HCT116 (cell line): Measurements from ENCODE around the gene ERBB4. TPM values are rescaled to one million over a fixed set of nuclear protein-coding genes. Genes with fewer than 3 reads are reported as not detected.

ENCODE experiments used
- ATAC-seq: fragments of 200-7000 bp; cut with Tn5 transposase; 2 replicates; pipeline ENCODE4 v1.9.1; 2020; ENCODE audit warnings: mild to moderate bottlenecking, moderate library complexity
- BruUV-seq: library from RNA; stranded (reverse); fragments of 400-500 nt; replicated peaks from 2 replicates; lab custom pipeline; 2021; lab: Mats Ljungman, UMichigan
- CTCF ChIA-PET: fragments of 300-600 bp; sonication (Branson Sonifier 250); formaldehyde crosslinking; loops from one replicate; lab custom pipeline; 2021; ENCODE audit warnings: antibody characterized with exemption; lab: Charles Lee
- POLR2A ChIA-PET: fragments of 300-600, 350-600 bp; sonication (Branson Sonifier 250); formaldehyde crosslinking; loops from one replicate; lab custom pipeline; 2021; ENCODE audit warnings: antibody characterized with exemption; lab: Charles Lee
- RAD21 ChIA-PET, 2 experiments: fragments of 300-600 bp; sonication (Branson Sonifier 250); formaldehyde crosslinking; loops; one replicate each; lab custom pipeline; 2023; ENCODE audit warnings: low total read pairs in 2 of 2; ENCODE audit not compliant: uncharacterized antibody in 2 of 2, unreplicated experiment in 2 of 2, low non-redundant PET in 1 of 2; lab: Charles Lee
- DNase-seq: peaks from one replicate; pipeline ENCODE4 v3.0.0-alpha.2; 2010; ENCODE audit warnings: low read depth, low spot score
- H2AFZ ChIP-seq: fragments of 200-600 bp; shearing (Covaris generic), sonication (generic); 2 replicates; pipeline ENCODE4 v1.6.1; 2017; ENCODE audit warnings: low read depth, mixed run types, mixed read lengths, antibody characterized with exemption, low read length; ENCODE audit not compliant: poor library complexity, severe bottlenecking
- H3K27ac ChIP-seq: 2 replicates; pipeline ENCODE4 v1.5.1; 2012; ENCODE audit warnings: low read depth, low read length
- H3K27me3 ChIP-seq: fragments of 200-600 bp; sonication (generic); 2 replicates; pipeline ENCODE4 v1.6.1; 2016; ENCODE audit warnings: mixed run types, low read length, mixed read lengths; ENCODE audit not compliant: insufficient read depth
- H3K36me3 ChIP-seq, 2 experiments: fragments of 200-500 bp in 1 of 2; fragments of 200-600 bp in 1 of 2; sonication (Bioruptor generic) in 1 of 2; sonication (generic) in 1 of 2; 2 replicates each; pipeline versions ENCODE4 v1.5.1 to v1.6.1; 2014 to 2016; ENCODE audit warnings: low read length in 2 of 2, inconsistent platforms in 1 of 2, mixed read lengths in 1 of 2, mixed run types in 1 of 2; ENCODE audit not compliant: insufficient read depth in 2 of 2, control insufficient read depth in 1 of 2
- H3K4me1 ChIP-seq, 2 experiments: fragments of 200-600 bp in 1 of 2; sonication (generic) in 1 of 2; 2 replicates each; pipeline versions ENCODE4 v1.5.1 to v1.6.1; 2012 to 2017; ENCODE audit warnings: low read length in 2 of 2, inconsistent platforms in 1 of 2, mild to moderate bottlenecking in 1 of 2, mixed read lengths in 1 of 2, mixed run types in 1 of 2, moderate library complexity in 1 of 2; ENCODE audit not compliant: insufficient read depth in 2 of 2, control insufficient read depth in 1 of 2
- H3K4me2 ChIP-seq: fragments of 200-600 bp; sonication (generic); 2 replicates; pipeline ENCODE4 v1.6.1; 2017; ENCODE audit warnings: mixed run types, low read length, mixed read lengths
- H3K4me3 ChIP-seq, 2 experiments: fragments of 200-600 bp in 1 of 2; sonication (generic) in 1 of 2; replicated peaks in 1 of 2; 2 replicates each; pipeline ENCODE4 v1.5.1; 2011 to 2016; ENCODE audit warnings: low read length in 2 of 2, control low read depth in 1 of 2, low read depth in 1 of 2, mild to moderate bottlenecking in 1 of 2, mixed read lengths in 1 of 2, mixed run types in 1 of 2
- H3K79me2 ChIP-seq: fragments of 200-600 bp; sonication (generic); 2 replicates; pipeline ENCODE4 v1.6.1; 2017; ENCODE audit warnings: mild to moderate bottlenecking, mixed run types, low read length, moderate library complexity, mixed read lengths; ENCODE audit not compliant: insufficient read depth
- H3K9ac ChIP-seq: fragments of 200-600 bp; sonication (generic); 2 replicates; pipeline ENCODE4 v1.6.1; 2016; ENCODE audit warnings: low read length, mixed read lengths
- H3K9me2 ChIP-seq: fragments of 200-600 bp; sonication (generic), shearing (Covaris generic); 2 replicates; pipeline ENCODE4 v1.6.1; 2017; ENCODE audit warnings: mixed run types, mild to moderate bottlenecking, moderate library complexity; ENCODE audit not compliant: insufficient read depth
- H3K9me3 ChIP-seq, 2 experiments: fragments of 200-500 bp in 1 of 2; fragments of 200-600 bp in 1 of 2; sonication (Bioruptor generic) in 1 of 2; sonication (generic) in 1 of 2; 2 replicates each; pipeline ENCODE4 v1.6.1; 2014 to 2017; ENCODE audit warnings: low read length in 2 of 2, mixed read lengths in 2 of 2, inconsistent platforms in 1 of 2, low read depth in 1 of 2, mild to moderate bottlenecking in 1 of 2, mixed run types in 1 of 2, moderate library complexity in 1 of 2; ENCODE audit not compliant: control insufficient read depth in 1 of 2, insufficient read depth in 1 of 2
- H4K20me1 ChIP-seq: fragments of 200-600 bp; sonication (generic), shearing (Covaris generic); 2 replicates; pipeline ENCODE4 v1.6.1; 2017; ENCODE audit warnings: mixed run types, mild to moderate bottlenecking, moderate library complexity; ENCODE audit not compliant: insufficient read depth
- ATF3 ChIP-seq: IDR thresholded peaks from 2 replicates; pipeline ENCODE4 v1.6.1; 2012
- CTCF ChIP-seq, 3 experiments: fragments of 200-600 bp in 1 of 3; sonication (generic) in 1 of 3; IDR thresholded peaks in 2 of 3; conservative IDR thresholded peaks in 1 of 3; 2 replicates each; pipeline ENCODE4 v1.5.1; 2012 to 2017; ENCODE audit warnings: low read depth in 2 of 3, low read length in 2 of 3, antibody characterized with exemption in 1 of 3, borderline replicate concordance in 1 of 3, control low read depth in 1 of 3, mild to moderate bottlenecking in 1 of 3, mixed read lengths in 1 of 3, mixed run types in 1 of 3, moderate library complexity in 1 of 3; ENCODE audit not compliant: insufficient read depth in 1 of 3
- EZH2 ChIP-seq: fragments of 200-600 bp; sonication (generic); IDR thresholded peaks from 2 replicates; pipeline ENCODE4 v1.6.1; 2017; ENCODE audit warnings: antibody characterized with exemption, mixed run types
- EZH2phosphoT487 ChIP-seq: fragments of 200-600 bp; IDR thresholded peaks from 2 replicates; pipeline ENCODE4 v1.6.1; 2018; ENCODE audit warnings: antibody characterized with exemption, borderline replicate concordance
- JUND ChIP-seq: IDR thresholded peaks from 2 replicates; pipeline ENCODE4 v1.6.1; 2012
- MAX ChIP-seq: IDR thresholded peaks from 2 replicates; pipeline ENCODE4 v1.6.1; 2012
- REST ChIP-seq: IDR thresholded peaks from 2 replicates; pipeline ENCODE4 v1.6.1; 2012; ENCODE audit warnings: low read depth
- TCF7L2 ChIP-seq: IDR thresholded peaks from 2 replicates; pipeline ENCODE4 v1.7.0; 2011; ENCODE audit warnings: borderline replicate concordance, inconsistent platforms; ENCODE audit not compliant: insufficient read depth, insufficient read length; ENCODE audit errors: extremely low read depth
- ZFX ChIP-seq: fragments of 450-650 bp; IDR thresholded peaks from 2 replicates; pipeline ENCODE4 v1.6.1; 2017
- intact Hi-C: fragments of 100-400 bp; cut with micrococcal nuclease; formaldehyde crosslinking; loops from 2 replicates; pipeline ENCODE4 v1.10.0; 2022
- total RNA-seq: library from RNA; stranded (reverse); gene quantifications from one replicate; pipeline ENCODE4 v1.2.1, GENCODE V29; 2021; ENCODE audit not compliant: unreplicated experiment

The ERBB4 gene
- total RNA-seq, 1 experiment from 2014 or later, result 0.10 TPM

- ChIA-PET CTCF (no interaction called here), RAD21 (no interaction called here), POLR2A (no interaction called here)
- Histone ChIP-seq H3K9me2 (no peaks in the 10 kb centered on the region), H3K27me3 (no peaks in the 10 kb centered on the region), H3K36me3 (no peaks in the 10 kb centered on the region), H3K4me2 (no peak overlapping the region), H2AFZ (no peak overlapping the region), H3K27ac (no peak overlapping the region), H3K9ac (no peak overlapping the region), H3K79me2 (no peaks in the 10 kb centered on the region), H3K9me3 (no peaks in the 10 kb centered on the region), H3K4me3 (no peak overlapping the region), H3K4me1 (no peaks in the 10 kb centered on the region), H4K20me1 (no peaks in the 10 kb centered on the region)
- intact Hi-C loops, result no loop called here
- no TSS peak for BruUV-seq
- TF ChIP-seq REST, result no peak
- TF ChIP-seq EZH2, result no peak
- no peak for TF ChIP-seq ATF3
- TF ChIP-seq CTCF (IDR thresholded peaks at IDR 0.05 in 2 of 3, conservative IDR thresholded peaks at IDR 0.05 in 1 of 3; ENCODE audit: borderline replicate concordance in 1 of 3, insufficient read depth in 1 of 3, low read depth in 2 of 3, low read length in 2 of 3), result no peak
- TF ChIP-seq TCF7L2, result no peak
- no peak for TF ChIP-seq MAX
- TF ChIP-seq JUND, result no peak
- no peak for TF ChIP-seq ZFX
- TF ChIP-seq EZH2phosphoT487, result no peak
- DNase-seq, result no peak
- no peak for ATAC-seq
These were observed 1022.1 kb downstream of the ERBB4 start for GRCh38 chr2:211516537-211516936.
